Fibroblast of villous mesenchyme (primary cell): ENCODE data around the gene KIDINS220. TPM values are rescaled to one million over a fixed set of nuclear protein-coding genes. Genes with fewer than 3 reads are reported as not detected.
A peak's percentile ranks its signal among the peaks of the same experiment; 100 is the strongest.

Experiments
- DNase-seq: peaks from one replicate; pipeline ENCODE4 v3.0.0-alpha.2; 2010; ENCODE audit warnings: low read depth
- H3K4me3 ChIP-seq: 2 replicates; pipeline ENCODE4 v1.5.1; 2011; ENCODE audit warnings: low read depth, mild to moderate bottlenecking, low read length
- total RNA-seq: library from RNA; depleted of rRNA; stranded (reverse); fragments of >200 nt; gene quantifications from 2 replicates; pipeline ENCODE4 v1.2.3, GENCODE V29; 2012
- TF ChIP-seq, protein P1 (sequence below): IDR thresholded peaks from 2 replicates; pipeline ENCODE4 v1.5.1; 2012; ENCODE audit warnings: low read depth, mild to moderate bottlenecking, low read length; ENCODE audit not compliant: insufficient read depth

KIDINS220 gene
- 77.0 and 91.5 TPM in 2 replicates for total RNA-seq

DNA sequence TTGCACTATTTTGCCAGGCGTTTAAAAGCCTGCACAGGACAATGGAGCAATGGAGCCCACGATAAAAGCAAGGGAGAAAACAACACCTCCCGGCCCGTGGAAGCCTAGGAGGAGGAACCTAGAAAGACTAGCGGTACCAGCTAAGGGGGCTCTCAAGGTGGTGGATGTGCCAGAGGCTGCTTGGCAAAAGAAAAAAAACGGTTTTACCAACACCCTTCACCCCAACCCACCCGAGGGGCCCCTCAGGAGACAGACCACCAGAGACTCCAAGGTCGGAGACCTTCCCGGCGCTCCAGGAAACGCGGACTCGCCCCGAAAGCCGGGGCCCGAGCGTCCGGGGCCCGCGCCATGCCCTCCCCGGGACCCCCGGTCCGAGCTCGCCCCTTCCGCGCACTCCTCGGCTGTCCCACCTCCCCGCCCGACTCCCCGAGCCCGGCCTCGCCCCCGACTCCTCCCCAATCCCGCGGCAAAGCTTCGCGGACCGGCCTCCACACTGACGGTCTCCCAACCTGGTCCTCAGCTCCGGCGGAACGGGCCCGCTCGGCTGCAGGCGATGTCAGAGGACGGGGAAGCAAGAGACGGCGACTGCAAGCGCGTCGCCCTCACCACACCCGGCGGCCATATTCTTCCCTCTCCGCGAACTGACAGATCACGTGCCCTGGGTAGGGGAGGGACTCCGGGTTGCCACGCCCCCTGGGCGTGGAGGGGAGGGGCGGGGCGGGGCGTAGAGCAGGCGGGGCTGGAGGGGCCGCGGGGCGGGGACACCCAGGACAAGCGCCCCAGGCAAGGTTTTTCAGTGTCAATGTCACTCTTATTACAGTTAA is at the start of gene KIDINS220:
Gene KIDINS220 (minus strand): TSS at position 643 of the 824 bp plus-strand sequence. CDS start 10,520 bp downstream, outside the sequence.
- peak within 1 kb of the TSS; percentile 96 for H3K4me3 ChIP-seq
- peak; percentile 84 for DNase-seq
- TF ChIP-seq, protein P1, sequence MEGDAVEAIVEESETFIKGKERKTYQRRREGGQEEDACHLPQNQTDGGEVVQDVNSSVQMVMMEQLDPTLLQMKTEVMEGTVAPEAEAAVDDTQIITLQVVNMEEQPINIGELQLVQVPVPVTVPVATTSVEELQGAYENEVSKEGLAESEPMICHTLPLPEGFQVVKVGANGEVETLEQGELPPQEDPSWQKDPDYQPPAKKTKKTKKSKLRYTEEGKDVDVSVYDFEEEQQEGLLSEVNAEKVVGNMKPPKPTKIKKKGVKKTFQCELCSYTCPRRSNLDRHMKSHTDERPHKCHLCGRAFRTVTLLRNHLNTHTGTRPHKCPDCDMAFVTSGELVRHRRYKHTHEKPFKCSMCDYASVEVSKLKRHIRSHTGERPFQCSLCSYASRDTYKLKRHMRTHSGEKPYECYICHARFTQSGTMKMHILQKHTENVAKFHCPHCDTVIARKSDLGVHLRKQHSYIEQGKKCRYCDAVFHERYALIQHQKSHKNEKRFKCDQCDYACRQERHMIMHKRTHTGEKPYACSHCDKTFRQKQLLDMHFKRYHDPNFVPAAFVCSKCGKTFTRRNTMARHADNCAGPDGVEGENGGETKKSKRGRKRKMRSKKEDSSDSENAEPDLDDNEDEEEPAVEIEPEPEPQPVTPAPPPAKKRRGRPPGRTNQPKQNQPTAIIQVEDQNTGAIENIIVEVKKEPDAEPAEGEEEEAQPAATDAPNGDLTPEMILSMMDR: no peak

GRCh38 chr2:8886876-8887275 is 49.5 kb upstream of the KIDINS220 start:
- DNase-seq: no peak

GRCh38 chr2:8886202-8886518 is 48.7 kb upstream of the KIDINS220 start:
- no peak overlapping the region for H3K4me3 ChIP-seq
- TF ChIP-seq, protein P1: no peak
- DNase-seq: no peak

More at GRCh38 chr2:8886876-8887275, 49.5 kb upstream of the KIDINS220 start:
- H3K4me3 ChIP-seq: no peak overlapping the region
- TF ChIP-seq, protein P1: no peak

DNA sequence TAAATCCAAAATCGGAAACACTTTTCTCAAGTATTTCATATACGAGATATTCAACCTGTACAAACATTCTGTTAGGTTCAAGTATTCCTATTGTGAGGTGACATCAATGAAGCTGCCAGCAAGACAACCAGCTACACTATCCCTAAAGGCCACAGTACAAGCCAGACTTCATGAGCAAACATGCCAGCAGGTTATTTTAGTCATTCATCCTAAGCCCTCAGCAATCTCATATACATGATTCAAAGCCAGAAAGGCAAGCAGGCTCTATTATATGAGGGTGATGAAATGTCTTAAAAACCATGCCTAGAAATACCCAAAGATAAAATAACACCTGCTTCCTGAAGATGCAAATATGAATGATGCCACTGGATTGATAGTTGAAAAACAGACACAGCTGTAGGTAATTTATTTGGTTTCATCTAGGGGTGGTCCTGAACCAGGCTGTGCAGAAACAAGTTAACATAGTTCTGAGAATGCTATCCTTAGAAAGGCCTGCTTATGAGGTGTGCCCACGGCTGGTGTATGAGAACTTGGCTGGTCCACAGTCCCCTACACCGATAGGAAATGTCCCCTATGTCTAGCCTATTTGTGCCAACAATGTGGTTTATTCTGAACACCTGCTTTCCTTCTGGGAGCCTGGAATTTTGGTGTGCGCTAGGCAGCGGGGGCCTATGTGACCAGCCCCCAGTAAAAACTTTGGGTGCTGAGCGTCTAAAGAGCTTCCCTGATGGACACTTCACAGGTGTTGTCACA is 48.2 kb upstream of the KIDINS220 start:
- TF ChIP-seq, protein P1: no peak
- H3K4me3 ChIP-seq: no peak overlapping the region
- no peak for DNase-seq

- TF ChIP-seq, protein P1: no peak
- no peak for DNase-seq
- H3K4me3 ChIP-seq: no peak overlapping the region
Measured at GRCh38 chr2:8884812-8885211, 47.4 kb upstream of the KIDINS220 start.

DNA sequence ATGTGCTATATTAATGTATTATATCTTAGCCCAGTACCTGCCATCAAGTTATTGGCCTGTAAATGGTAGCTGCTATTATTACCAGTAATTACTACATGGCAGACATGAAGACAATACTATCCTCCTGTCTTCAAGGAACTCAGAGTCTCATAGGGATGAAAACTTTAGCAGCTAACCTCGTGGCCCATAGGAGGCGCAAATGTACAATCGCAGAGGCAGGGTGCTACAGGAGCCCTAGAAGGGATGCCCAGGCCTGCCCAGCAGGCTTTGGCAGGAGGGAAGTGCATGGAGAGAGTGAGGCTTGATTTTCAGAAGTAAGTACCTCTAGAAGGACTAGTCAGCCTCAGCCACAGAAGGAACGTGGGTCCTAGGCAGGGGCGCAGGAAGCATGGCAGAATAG is 44.7 kb upstream of the KIDINS220 start:
- no peak overlapping the region for H3K4me3 ChIP-seq
- TF ChIP-seq, protein P1: peak; percentile 53
- peak; percentile 25 for DNase-seq
